IPS-15b (cell line): ENCODE measurements around the gene APMAP.
"Not testable (repeated sequence)": the region's sequence is repeated elsewhere in the genome, so short reads cannot be mapped to it uniquely, and the experiment has no call there.

ENCODE experiments used
- H3K27me3 ChIP-seq: one replicate; pipeline ENCODE4 v1.6.1; 2013; ENCODE audit warnings: low read length; ENCODE audit not compliant: control insufficient read depth, insufficient read depth
- H3K36me3 ChIP-seq: one replicate; pipeline ENCODE4 v1.6.1; 2013; ENCODE audit warnings: low read length; ENCODE audit not compliant: control insufficient read depth, insufficient read depth
- H3K4me1 ChIP-seq: one replicate; pipeline ENCODE4 v1.6.1; 2013; ENCODE audit warnings: mild to moderate bottlenecking, low read length; ENCODE audit not compliant: control insufficient read depth, insufficient read depth
- H3K4me3 ChIP-seq: one replicate; pipeline ENCODE4 v1.5.1; 2013; ENCODE audit warnings: low read depth, low read length
- H3K9ac ChIP-seq: one replicate; pipeline ENCODE4 v1.6.1; 2013; ENCODE audit warnings: low read depth, mild to moderate bottlenecking, low read length
- H3K9me3 ChIP-seq: one replicate; pipeline ENCODE4 v1.6.1; 2013; ENCODE audit warnings: mild to moderate bottlenecking, low read length; ENCODE audit not compliant: control insufficient read depth, insufficient read depth

The APMAP gene

DNA sequence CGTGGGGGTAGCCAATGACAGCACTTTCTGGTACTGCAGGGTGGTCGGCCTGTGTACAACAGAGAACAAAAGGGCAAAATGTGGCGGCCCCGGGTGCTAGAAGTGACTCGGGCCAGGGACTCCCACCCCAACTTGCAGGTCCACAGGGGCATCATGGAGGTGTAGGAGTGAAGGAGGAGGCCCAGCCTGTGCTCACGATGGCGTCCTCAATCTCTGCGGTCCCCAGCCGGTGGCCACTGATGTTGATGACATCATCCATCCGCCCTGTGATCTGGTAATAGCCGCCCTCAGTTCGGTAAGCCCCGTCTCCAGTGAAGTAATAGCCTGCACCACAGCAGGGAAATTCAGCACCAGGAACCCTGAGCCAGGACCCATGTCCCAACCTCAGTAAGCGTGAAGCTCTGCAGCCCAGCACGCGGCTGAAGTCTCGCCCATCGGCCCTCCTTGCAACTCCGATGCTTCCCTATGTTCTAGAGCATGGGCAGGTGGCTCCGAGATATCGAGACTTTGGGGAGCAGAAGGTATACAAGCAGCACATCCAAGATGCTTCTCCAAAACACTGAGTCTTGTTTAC, 20.2 kb upstream of the APMAP start:
- Histone ChIP-seq H3K9ac (no peak overlapping the region), H3K27me3 (no peaks in the 10 kb centered on the region), H3K36me3 (no peaks in the 10 kb centered on the region), H3K4me1 (peaks cover 3% of the 10 kb centered on the region), H3K9me3 (no peaks in the 10 kb centered on the region), H3K4me3 (no peak overlapping the region)

DNA sequence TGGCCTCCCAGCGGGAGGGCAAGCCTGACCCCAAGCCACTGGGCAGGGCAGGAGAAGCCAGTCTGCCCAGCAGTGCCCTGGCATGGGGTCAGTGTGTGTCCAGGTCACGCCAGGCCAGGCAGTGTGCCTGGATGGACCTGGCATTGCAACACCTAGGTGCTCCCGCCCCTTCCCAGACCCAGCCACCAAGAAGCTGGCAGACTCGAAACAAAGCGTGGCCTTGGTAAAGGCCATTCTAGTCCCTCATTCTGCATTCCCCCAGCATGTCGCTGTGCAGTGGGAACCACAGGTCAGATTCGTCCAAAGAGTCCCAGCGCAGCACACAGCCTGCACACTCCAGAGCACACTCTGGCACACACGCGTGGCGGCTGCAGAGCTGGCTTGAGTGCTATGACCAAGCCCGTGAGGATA, 19.3 kb upstream of the APMAP start:
- Histone ChIP-seq H3K4me3 (no peak overlapping the region), H3K9me3 (no peaks in the 10 kb centered on the region), H3K27me3 (no peaks in the 10 kb centered on the region), H3K9ac (no peak overlapping the region), H3K4me1 (no peaks in the 10 kb centered on the region), H3K36me3 (no peaks in the 10 kb centered on the region)

DNA sequence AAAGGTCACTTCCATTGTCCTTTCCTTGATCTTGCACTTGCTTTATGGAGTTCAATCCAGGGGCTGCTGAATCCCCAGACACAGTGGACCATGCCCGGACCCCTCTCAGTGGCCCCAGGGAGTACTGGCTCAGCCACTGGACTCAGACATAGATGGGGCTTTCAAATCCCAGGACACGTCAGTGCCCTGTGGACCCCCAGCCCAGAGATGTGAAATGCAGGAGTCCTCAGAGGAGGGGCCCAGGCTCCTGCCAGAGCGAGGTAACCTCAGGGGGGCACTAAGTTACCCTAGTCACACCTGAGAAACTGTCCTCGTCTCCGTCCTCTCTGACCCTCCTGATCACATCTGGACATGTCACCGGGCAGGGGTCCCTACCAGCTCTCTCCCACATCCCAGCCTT, 18.7 kb upstream of the APMAP start:
- no peaks in the 10 kb centered on the region for H3K27me3 ChIP-seq
- no peaks in the 10 kb centered on the region for H3K4me1 ChIP-seq

DNA sequence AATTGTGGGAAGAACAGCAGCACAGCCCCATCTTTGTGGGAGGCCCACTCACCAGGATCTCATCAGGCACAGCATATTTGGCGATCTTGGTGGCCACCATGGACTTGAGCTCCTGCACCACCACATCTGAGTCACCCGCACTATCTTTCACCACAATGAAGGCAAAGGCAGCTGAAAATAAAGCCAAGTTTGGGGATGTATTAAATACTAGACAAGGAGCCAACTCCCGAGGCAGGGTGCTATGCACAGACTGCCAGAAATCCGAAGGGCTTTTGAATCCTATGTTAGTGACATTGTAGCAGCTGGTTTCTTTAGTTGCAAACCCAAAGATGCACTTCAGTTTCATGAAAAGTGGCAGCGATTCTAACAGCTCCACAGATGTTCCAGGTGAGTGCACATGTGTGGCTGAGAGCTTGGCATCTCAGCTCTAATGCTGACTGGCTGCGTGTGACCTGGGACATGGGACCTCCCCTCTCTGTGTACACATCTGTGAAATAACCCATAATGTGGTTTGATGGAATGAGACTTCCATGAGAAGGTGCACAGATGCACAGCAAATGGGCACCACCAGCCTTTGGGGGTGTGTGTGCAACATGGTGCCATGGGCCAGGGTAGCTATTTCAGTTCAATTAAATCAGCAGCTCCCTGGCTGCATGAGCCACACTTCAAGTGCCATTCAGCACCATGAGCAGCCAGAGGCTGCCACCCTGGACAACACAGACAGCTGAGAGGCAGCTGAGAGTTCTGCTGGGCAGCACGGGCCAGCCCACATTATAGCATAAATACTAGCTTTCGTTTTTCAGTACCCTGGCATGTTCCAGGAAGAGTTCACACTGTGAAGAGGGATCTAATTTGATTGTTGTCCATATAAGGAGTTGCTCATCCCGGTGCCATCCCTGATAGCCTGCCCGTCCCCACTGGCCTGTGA, 16.9 kb upstream of the APMAP start:
- Histone ChIP-seq H3K36me3 (no peaks in the 10 kb centered on the region), H3K4me3 (no peak overlapping the region)

More for the DNA sequence above, 18.7 kb upstream of the APMAP start:
- H3K36me3 ChIP-seq: no peaks in the 10 kb centered on the region
- no peaks in the 10 kb centered on the region for H3K9me3 ChIP-seq
- H3K9ac ChIP-seq: no peak overlapping the region
- H3K4me3 ChIP-seq: no peak overlapping the region

DNA sequence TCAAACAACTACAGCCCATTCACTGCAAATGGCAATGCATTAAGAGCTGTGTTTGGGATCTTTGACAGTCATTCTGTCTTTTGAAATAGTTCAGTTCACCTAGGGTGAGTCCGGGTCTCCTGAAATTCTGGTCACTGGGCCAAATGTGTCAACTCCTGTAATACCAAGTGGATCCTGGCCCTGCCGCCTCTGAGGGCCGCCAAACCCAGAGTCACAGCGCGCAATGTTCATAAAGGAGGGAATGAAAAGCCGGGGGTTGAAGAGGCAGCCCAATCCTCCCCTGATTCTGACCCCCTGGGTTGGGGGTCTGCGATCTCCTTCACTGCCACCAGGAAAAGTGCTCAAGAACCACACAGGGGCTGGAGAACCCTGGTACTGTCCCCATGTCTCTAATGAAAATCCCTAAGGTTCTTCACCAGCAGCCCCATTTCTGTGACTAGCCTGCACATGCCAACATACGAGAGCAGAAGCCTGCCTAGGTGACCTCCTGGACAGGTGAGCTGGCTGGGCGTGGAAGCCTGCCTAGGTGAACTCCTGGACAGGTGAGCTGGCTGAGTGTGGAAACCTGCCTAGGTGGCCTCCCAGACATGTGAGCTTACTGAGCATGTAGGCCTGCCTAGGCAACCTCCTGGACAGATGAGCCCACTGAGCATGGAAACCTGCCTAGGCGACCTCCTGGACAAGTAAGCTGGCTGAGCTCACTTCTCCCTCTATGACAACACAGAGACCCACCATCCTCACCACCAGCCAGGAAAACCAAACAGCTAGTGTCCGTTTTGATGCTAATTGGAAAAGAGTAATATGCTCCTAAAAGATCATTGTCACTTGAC, 16.1 kb upstream of the APMAP start:
- Histone ChIP-seq H3K36me3 (no peaks in the 10 kb centered on the region), H3K9ac (no peak overlapping the region), H3K4me3 (no peak overlapping the region), H3K9me3 (no peaks in the 10 kb centered on the region), H3K4me1 (no peaks in the 10 kb centered on the region), H3K27me3 (no peaks in the 10 kb centered on the region)

More for the DNA sequence above, 16.9 kb upstream of the APMAP start:
- H3K4me1 ChIP-seq: no peaks in the 10 kb centered on the region
- H3K9ac ChIP-seq: no peak overlapping the region
- H3K9me3 ChIP-seq: no peaks in the 10 kb centered on the region
- no peaks in the 10 kb centered on the region for H3K27me3 ChIP-seq

DNA sequence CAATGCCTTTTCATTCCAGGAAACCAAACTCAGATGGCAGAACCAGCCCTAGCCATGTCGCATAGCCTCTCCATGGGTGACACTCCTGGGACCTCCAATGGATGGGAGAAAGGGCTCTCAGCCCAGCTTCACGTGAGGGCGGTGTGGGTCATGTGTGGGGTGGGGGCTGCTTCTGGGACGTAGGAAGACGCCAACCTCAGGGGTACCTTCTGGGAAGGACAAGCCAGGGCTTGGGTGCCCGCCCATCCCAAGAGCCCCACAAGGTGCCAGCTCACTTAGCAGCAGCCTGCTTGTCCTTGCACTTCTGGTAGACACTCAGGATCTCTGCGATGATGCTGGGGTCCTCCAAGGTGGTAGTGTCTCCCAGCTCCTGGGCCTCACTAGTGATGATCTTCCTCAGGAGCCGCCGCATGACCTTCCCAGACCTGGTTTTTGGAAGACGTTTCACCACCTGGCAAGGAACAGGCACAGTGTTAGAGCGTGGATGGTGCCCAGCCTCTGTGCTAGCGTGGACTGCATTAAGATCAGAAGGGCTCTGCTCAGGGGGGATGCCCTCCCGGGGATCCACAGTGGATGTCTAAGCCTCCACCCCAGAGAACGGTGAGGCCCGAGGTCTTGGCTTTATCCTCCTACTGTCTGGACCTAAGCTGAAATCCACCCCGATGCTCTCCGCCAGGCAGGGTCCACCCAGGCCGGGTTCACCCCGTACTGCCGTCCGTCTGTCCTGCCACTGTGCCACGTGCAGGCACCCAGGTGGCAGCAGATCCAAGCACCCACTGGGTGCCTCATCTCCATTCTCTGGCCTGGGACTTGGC, 15.1 kb upstream of the APMAP start:
- H3K4me3 ChIP-seq: no peak overlapping the region

DNA sequence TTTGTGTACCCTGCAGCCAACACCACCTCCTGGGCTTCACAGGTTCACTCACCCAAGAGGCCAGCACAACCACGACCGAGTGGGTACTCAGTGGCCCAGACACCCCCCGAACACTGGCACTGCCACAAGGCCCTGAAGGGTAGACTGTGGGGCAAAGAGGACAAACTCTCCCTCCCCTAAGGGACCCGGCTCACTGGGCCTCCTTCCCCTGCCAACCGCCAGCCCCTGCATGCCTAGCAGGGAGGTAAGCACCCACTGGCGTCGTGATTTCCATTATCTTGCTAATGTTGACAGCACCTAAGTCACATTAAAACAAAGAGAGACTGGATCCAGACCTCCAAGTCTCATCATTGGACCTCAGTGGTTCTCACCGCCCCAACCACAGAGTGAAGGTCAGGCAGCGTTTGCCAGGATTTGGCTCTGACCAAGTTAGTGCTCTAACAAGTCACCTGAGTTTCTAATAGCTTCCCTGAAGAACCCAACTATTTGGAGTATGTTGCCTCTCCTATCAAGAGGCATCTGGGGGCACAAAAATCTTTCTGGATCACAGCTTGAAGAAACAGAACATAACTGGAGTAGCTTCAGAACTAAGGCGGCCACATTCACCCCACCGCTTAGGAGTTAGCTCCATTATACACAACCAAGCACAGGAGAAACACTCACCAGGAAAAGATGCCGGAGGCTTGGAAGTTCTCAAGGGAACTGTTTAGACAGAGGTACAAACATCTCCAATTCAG, 14.0 kb upstream of the APMAP start:
- no peaks in the 10 kb centered on the region for H3K36me3 ChIP-seq
- H3K9ac ChIP-seq: no peak overlapping the region
- H3K27me3 ChIP-seq: no peaks in the 10 kb centered on the region
- H3K9me3 ChIP-seq: no peaks in the 10 kb centered on the region
- no peak overlapping the region for H3K4me3 ChIP-seq
- no peaks in the 10 kb centered on the region for H3K4me1 ChIP-seq

More for the DNA sequence above, 15.1 kb upstream of the APMAP start:
- Histone ChIP-seq H3K4me1 (no peaks in the 10 kb centered on the region), H3K36me3 (no peaks in the 10 kb centered on the region), H3K9me3 (no peaks in the 10 kb centered on the region), H3K9ac (no peak overlapping the region), H3K27me3 (no peaks in the 10 kb centered on the region)

DNA sequence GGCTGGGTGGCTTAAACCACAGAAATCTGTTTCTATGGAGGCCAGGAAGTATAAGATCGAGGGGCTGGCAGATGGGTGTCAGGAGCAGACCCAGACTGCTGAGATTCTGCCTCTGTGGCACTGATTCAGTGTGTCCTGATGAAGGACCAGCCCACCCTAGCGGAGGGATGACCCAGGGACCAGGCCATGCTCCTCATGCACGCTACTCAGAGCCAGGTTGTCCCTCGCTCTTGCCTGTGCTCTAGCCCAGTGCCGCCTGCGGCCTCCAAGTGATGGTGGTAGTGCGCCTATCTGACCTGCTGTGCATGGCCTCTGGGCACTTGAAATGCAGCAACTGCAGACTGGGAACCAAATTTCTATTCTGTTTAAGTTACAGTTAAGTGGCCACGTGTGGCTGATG, 13.1 kb upstream of the APMAP start:
- Histone ChIP-seq H3K36me3 (no peaks in the 10 kb centered on the region), H3K4me3 (no peak overlapping the region), H3K9me3 (no peaks in the 10 kb centered on the region), H3K4me1 (no peaks in the 10 kb centered on the region), H3K9ac (no peak overlapping the region), H3K27me3 (no peaks in the 10 kb centered on the region)

DNA sequence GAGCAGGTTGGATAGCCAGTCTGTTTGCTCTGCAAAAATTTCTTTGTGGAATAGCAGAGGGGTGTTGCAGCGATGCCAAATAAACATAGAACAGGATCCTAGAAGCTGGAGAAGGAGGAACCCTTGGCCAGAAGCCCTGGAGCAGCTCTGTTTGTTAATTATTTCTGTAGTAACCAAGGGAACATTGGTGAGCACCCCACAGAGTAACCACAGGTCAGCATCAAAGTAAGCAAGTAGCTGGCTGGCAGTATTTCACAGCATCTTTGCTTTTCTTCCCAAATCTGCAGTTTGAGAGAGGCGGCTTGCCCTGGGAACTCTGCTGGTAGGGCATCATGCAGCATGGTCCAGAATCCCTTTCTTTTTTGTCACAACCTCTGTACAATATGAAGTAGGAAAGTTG, 12.7 kb upstream of the APMAP start:
- H3K9ac ChIP-seq: no peak overlapping the region
- H3K4me3 ChIP-seq: no peak overlapping the region
- H3K27me3 ChIP-seq: no peaks in the 10 kb centered on the region
- no peaks in the 10 kb centered on the region for H3K4me1 ChIP-seq
- no peaks in the 10 kb centered on the region for H3K9me3 ChIP-seq
- no peaks in the 10 kb centered on the region for H3K36me3 ChIP-seq

DNA sequence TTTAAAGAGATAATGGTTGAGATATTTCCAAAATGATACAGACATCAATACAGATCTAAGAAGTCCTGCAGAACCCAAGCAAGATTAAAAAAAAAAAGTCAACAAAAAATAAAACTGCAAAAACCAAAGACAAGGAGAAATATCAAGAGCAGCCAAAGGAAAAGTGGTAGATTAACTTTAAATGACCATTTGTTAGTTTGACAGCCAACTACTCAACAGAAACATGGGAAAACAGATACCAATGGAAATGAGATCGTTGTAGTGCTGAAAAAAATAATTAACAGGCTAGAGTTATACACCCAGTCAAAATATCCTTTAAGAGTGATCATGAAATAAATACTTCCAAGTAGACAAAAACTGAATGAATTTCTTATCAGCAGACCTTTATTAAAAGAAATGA, 10.5 kb upstream of the APMAP start:
- Histone ChIP-seq H3K9ac (no peak overlapping the region), H3K4me3 (no peak overlapping the region), H3K27me3 (no peaks in the 10 kb centered on the region), H3K9me3 (no peaks in the 10 kb centered on the region), H3K4me1 (no peaks in the 10 kb centered on the region), H3K36me3 (no peaks in the 10 kb centered on the region)

DNA sequence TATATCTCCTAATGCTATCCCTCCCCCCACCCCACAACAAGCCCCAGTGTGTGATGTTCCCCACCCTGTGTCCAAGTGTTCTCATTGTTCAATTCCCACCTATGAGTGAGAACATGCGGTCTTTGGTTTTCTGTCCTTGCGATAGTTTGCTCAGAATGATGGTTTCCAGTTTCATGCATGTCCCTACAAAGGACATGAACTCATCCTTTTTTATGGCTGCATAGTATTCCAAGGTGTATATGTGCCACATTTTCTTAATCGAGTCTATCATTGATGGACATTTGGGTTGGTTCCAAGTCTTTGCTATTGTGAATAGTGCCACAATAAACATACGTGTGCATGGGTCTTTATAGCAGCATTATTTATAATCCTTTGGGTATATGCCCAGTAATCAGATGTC, 8.8 kb upstream of the APMAP start:
- H3K4me3 ChIP-seq, H3K36me3 ChIP-seq, H3K9me3 ChIP-seq, H3K27me3 ChIP-seq, H3K9ac ChIP-seq, H3K4me1 ChIP-seq: not testable (repeated sequence)
